HepG2 (cell line): ENCODE measurements around the gene EMILIN1. TPM values are rescaled to one million over a fixed set of nuclear protein-coding genes. Genes with fewer than 3 reads are reported as not detected.

Experiments
- CREM ChIP-seq, 2 experiments: sonication (generic) in 1 of 2; formaldehyde crosslinking in 1 of 2; IDR thresholded peaks; 2 replicates each; pipeline versions ENCODE4 v1.4.0 to v1.6.1; 2016 to 2020; ENCODE audit warnings: antibody characterized with exemption in 1 of 2, mild to moderate bottlenecking in 1 of 2, missing genetic modification reagents in 1 of 2
- FOXK1 ChIP-seq: sonication (generic); formaldehyde crosslinking; IDR thresholded peaks from 2 replicates; pipeline ENCODE4 v1.4.0; 2020; ENCODE audit warnings: low read depth, missing genetic modification reagents, borderline replicate concordance
- GABPA ChIP-seq, 2 experiments: IDR thresholded peaks; 2 replicates each; pipeline ENCODE4 v1.6.1; 2011 to 2016; ENCODE audit warnings: low read depth in 2 of 2, low read length in 1 of 2, missing biosample characterization in 1 of 2, missing genetic modification characterization in 1 of 2
- GRHL1 ChIP-seq: sonication (generic); formaldehyde crosslinking; conservative IDR thresholded peaks from 2 replicates; pipeline ENCODE4 v1.8.0; 2022; ENCODE audit warnings: missing genetic modification reagents
- PHF8 ChIP-seq: sonication (generic); formaldehyde crosslinking; IDR thresholded peaks from 2 replicates; pipeline ENCODE4 v1.5.0; 2020; ENCODE audit warnings: missing genetic modification reagents
- RXRB ChIP-seq: IDR thresholded peaks from 2 replicates; pipeline ENCODE4 v1.6.1; 2016; ENCODE audit warnings: borderline replicate concordance, missing genetic modification reagents, missing compliant biosample characterization
- ZKSCAN5 ChIP-seq: sonication (generic); formaldehyde crosslinking; IDR thresholded peaks from 2 replicates; pipeline ENCODE4 v1.5.1; 2020; ENCODE audit warnings: mild to moderate bottlenecking, missing genetic modification reagents
- ZKSCAN8 ChIP-seq: IDR thresholded peaks from 2 replicates; pipeline ENCODE4 v1.6.1; 2016; ENCODE audit warnings: borderline replicate concordance, missing genetic modification reagents, missing compliant biosample characterization
- ZMYM4 ChIP-seq: sonication (generic); formaldehyde crosslinking; IDR thresholded peaks from 2 replicates; pipeline ENCODE4 v1.8.1; 2023; ENCODE audit warnings: mild to moderate bottlenecking, missing genetic modification reagents
- ZNF780A ChIP-seq: sonication (generic); formaldehyde crosslinking; IDR thresholded peaks from 2 replicates; pipeline ENCODE4 v1.8.0; 2022; ENCODE audit warnings: mild to moderate bottlenecking, missing genetic modification reagents, moderate library complexity
- polyA plus RNA-seq, 8 experiments: library from polyadenylated mRNA; depleted of rRNA in 3 of 8; stranded (reverse) in 7 of 8; unstranded in 1 of 8; fragments of >200 nt; fragmentation: Illumina TruSeq in 4 of 8; extraction: Trizol in 4 of 8; gene quantifications; 2 replicates each; pipeline versions ENCODE4 v1.2.1 to v1.2.3, GENCODE V29; 2011 to 2016; ENCODE audit warnings: low read depth in 4 of 8, missing spikeins in 1 of 8, mixed read lengths in 1 of 8; ENCODE audit not compliant: insufficient read depth in 1 of 8
- total RNA-seq, 5 experiments: library from RNA; depleted of rRNA; stranded (reverse); fragments of >200 nt; fragmentation: Illumina TruSeq; extraction: Trizol; gene quantifications; 2 replicates each; pipeline ENCODE4 v1.2.3, GENCODE V29; 2016; ENCODE audit warnings: low read depth in 1 of 5
- TF ChIP-seq, protein P1 (sequence below): sonication (generic); formaldehyde crosslinking; IDR thresholded peaks from 2 replicates; pipeline ENCODE4 v1.4.0; 2020; ENCODE audit warnings: missing genetic modification reagents
- TF ChIP-seq, protein P2 (sequence below): sonication (generic); formaldehyde crosslinking; IDR thresholded peaks from 2 replicates; pipeline ENCODE4 v1.4.0; 2020; ENCODE audit warnings: mild to moderate bottlenecking, missing genetic modification reagents, borderline replicate concordance

The EMILIN1 gene
- total and polyA plus RNA-seq, 2 of the 13 experiments (the other 11 are each of a cell fraction or from before 2014, with no cell fraction given): 8.1 to 9.7 TPM

GRCh38 chr2:27128668-27129571, 50.5 kb downstream of the EMILIN1 start (continued):
- TF ChIP-seq RXRB (CRISPR knock-in tag) (no peak), ZKSCAN5 (no peak), CREM (IDR thresholded peaks at IDR 0.05) (no peak), CREM (CRISPR knock-in tag; IDR thresholded peaks at IDR 0.05) (no peak), ZKSCAN8 (CRISPR knock-in tag) (no peak), PHF8 (0 out of 2 replicates have a peak, but pooled peaks have one; percentile 21), FOXK1 (CRISPR knock-in tag) (0 out of 2 replicates have a peak, but pooled peaks have one; percentile 12), ZNF780A (CRISPR knock-in tag) (no peak), GRHL1 (CRISPR knock-in tag) (no peak), GABPA (IDR thresholded peaks at IDR 0.05; ENCODE audit: low read depth, low read length) (no peak), GABPA (CRISPR knock-in tag; IDR thresholded peaks at IDR 0.05; ENCODE audit: low read depth) (no peak), ZMYM4 (CRISPR knock-in tag) (no peak)
- TF ChIP-seq, protein P1, sequence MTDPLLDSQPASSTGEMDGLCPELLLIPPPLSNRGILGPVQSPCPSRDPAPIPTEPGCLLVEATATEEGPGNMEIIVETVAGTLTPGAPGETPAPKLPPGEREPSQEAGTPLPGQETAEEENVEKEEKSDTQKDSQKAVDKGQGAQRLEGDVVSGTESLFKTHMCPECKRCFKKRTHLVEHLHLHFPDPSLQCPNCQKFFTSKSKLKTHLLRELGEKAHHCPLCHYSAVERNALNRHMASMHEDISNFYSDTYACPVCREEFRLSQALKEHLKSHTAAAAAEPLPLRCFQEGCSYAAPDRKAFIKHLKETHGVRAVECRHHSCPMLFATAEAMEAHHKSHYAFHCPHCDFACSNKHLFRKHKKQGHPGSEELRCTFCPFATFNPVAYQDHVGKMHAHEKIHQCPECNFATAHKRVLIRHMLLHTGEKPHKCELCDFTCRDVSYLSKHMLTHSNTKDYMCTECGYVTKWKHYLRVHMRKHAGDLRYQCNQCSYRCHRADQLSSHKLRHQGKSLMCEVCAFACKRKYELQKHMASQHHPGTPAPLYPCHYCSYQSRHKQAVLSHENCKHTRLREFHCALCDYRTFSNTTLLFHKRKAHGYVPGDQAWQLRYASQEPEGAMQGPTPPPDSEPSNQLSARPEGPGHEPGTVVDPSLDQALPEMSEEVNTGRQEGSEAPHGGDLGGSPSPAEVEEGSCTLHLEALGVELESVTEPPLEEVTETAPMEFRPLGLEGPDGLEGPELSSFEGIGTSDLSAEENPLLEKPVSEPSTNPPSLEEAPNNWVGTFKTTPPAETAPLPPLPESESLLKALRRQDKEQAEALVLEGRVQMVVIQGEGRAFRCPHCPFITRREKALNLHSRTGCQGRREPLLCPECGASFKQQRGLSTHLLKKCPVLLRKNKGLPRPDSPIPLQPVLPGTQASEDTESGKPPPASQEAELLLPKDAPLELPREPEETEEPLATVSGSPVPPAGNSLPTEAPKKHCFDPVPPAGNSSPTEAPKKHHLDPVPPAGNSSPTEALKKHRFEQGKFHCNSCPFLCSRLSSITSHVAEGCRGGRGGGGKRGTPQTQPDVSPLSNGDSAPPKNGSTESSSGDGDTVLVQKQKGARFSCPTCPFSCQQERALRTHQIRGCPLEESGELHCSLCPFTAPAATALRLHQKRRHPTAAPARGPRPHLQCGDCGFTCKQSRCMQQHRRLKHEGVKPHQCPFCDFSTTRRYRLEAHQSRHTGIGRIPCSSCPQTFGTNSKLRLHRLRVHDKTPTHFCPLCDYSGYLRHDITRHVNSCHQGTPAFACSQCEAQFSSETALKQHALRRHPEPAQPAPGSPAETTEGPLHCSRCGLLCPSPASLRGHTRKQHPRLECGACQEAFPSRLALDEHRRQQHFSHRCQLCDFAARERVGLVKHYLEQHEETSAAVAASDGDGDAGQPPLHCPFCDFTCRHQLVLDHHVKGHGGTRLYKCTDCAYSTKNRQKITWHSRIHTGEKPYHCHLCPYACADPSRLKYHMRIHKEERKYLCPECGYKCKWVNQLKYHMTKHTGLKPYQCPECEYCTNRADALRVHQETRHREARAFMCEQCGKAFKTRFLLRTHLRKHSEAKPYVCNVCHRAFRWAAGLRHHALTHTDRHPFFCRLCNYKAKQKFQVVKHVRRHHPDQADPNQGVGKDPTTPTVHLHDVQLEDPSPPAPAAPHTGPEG: no peak
- TF ChIP-seq, protein P2, sequence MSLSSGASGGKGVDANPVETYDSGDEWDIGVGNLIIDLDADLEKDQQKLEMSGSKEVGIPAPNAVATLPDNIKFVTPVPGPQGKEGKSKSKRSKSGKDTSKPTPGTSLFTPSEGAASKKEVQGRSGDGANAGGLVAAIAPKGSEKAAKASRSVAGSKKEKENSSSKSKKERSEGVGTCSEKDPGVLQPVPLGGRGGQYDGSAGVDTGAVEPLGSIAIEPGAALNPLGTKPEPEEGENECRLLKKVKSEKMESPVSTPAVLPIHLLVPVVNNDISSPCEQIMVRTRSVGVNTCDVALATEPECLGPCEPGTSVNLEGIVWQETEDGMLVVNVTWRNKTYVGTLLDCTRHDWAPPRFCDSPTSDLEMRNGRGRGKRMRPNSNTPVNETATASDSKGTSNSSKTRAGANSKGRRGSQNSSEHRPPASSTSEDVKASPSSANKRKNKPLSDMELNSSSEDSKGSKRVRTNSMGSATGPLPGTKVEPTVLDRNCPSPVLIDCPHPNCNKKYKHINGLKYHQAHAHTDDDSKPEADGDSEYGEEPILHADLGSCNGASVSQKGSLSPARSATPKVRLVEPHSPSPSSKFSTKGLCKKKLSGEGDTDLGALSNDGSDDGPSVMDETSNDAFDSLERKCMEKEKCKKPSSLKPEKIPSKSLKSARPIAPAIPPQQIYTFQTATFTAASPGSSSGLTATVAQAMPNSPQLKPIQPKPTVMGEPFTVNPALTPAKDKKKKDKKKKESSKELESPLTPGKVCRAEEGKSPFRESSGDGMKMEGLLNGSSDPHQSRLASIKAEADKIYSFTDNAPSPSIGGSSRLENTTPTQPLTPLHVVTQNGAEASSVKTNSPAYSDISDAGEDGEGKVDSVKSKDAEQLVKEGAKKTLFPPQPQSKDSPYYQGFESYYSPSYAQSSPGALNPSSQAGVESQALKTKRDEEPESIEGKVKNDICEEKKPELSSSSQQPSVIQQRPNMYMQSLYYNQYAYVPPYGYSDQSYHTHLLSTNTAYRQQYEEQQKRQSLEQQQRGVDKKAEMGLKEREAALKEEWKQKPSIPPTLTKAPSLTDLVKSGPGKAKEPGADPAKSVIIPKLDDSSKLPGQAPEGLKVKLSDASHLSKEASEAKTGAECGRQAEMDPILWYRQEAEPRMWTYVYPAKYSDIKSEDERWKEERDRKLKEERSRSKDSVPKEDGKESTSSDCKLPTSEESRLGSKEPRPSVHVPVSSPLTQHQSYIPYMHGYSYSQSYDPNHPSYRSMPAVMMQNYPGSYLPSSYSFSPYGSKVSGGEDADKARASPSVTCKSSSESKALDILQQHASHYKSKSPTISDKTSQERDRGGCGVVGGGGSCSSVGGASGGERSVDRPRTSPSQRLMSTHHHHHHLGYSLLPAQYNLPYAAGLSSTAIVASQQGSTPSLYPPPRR (CRISPR knock-in tag): no peak
